Loucy (cell line): ENCODE results near the gene RAPH1.

ENCODE experiments used
- H2AFZ ChIP-seq: fragments of 200-600 bp; sonication (generic); 2 replicates; pipeline ENCODE4 v1.6.0; 2016; ENCODE audit warnings: antibody characterized with exemption, mild to moderate bottlenecking, low read length, moderate library complexity
- H3F3A ChIP-seq: fragments of 200-600 bp; 2 replicates; pipeline ENCODE4 v1.6.0; 2016; ENCODE audit warnings: antibody characterized with exemption, low read depth, mild to moderate bottlenecking
- H3K27me3 ChIP-seq: fragments of 200-600 bp; sonication (generic); 2 replicates; pipeline ENCODE4 v1.6.1; 2014; ENCODE audit warnings: low read length, mild to moderate bottlenecking; ENCODE audit not compliant: insufficient read depth, poor library complexity, severe bottlenecking
- H3K36me3 ChIP-seq: fragments of 200-600 bp; sonication (generic); 2 replicates; pipeline ENCODE4 v1.6.1; 2016; ENCODE audit warnings: low read length; ENCODE audit not compliant: insufficient read depth
- H3K4me1 ChIP-seq: fragments of 200-600 bp; sonication (generic); 2 replicates; pipeline ENCODE4 v1.5.1; 2014; ENCODE audit warnings: low read length, mild to moderate bottlenecking; ENCODE audit not compliant: insufficient read depth, poor library complexity, severe bottlenecking
- H3K4me2 ChIP-seq: fragments of 200-600 bp; sonication (generic); 2 replicates; pipeline ENCODE4 v1.6.0; 2014; ENCODE audit warnings: antibody characterized with exemption, low read length, low read depth, mild to moderate bottlenecking; ENCODE audit not compliant: poor library complexity, severe bottlenecking
- H3K4me3 ChIP-seq: fragments of 200-600 bp; sonication (generic); 2 replicates; pipeline ENCODE4 v1.5.1; 2014; ENCODE audit warnings: low read length, mild to moderate bottlenecking, mixed read lengths; ENCODE audit not compliant: poor library complexity, severe bottlenecking
- H3K79me2 ChIP-seq: fragments of 200-600 bp; sonication (generic); 2 replicates; pipeline ENCODE4 v1.6.1; 2014; ENCODE audit warnings: low read length; ENCODE audit not compliant: insufficient read depth
- H3K9ac ChIP-seq: fragments of 200-600 bp; sonication (generic); 2 replicates; pipeline ENCODE4 v1.6.0; 2014; ENCODE audit warnings: mild to moderate bottlenecking, low read depth, low read length, moderate library complexity; ENCODE audit not compliant: poor library complexity, severe bottlenecking
- H3K9me2 ChIP-seq: fragments of 200-600 bp; sonication (generic); replicated peaks from 2 replicates; pipeline ENCODE4 v1.6.1; 2016; ENCODE audit warnings: low read depth, low read length, mixed read lengths
- H3K9me3 ChIP-seq: fragments of 200-600 bp; sonication (generic); 2 replicates; pipeline ENCODE4 v1.6.1; 2014; ENCODE audit warnings: mild to moderate bottlenecking, antibody characterized with exemption, low read length, low read depth; ENCODE audit not compliant: insufficient read depth
- H4K20me1 ChIP-seq: fragments of 200-600 bp; sonication (generic); 2 replicates; pipeline ENCODE4 v1.6.0; 2014; ENCODE audit warnings: antibody characterized with exemption, low read length, mild to moderate bottlenecking; ENCODE audit not compliant: insufficient read depth, poor library complexity, severe bottlenecking
- EZH2phosphoT487 ChIP-seq: fragments of 200-600 bp; IDR thresholded peaks from 2 replicates; pipeline ENCODE4 v1.6.1; 2018; ENCODE audit warnings: antibody characterized with exemption, mild to moderate bottlenecking, moderate library complexity, borderline replicate concordance
- TF ChIP-seq, protein P1 (sequence below): fragments of 200-600 bp; sonication (generic); conservative IDR thresholded peaks from 2 replicates; pipeline ENCODE4 v1.5.1; 2014; ENCODE audit warnings: mild to moderate bottlenecking, antibody characterized with exemption, low read length

Gene RAPH1

DNA sequence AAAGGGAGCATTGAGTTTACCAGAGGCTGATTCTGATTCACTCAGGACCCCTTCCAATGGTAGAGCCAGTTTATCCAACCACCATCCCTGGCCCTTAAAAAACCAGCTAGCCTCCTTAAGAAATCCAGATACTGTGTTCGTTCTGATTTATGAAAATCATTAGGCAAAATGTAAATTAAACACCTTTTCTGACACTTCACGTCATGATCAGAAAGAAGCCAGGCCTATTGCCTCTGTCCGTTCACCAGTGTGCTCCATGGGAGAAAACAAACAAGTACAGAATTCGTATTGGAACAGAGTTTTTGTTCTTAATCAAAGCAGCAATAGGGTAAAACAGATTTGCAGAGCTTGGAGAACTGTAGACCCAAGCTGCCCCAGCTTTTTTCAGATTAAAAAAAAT is 31.1 kb upstream of the RAPH1 start:
- Histone ChIP-seq H3K79me2 (no peaks in the 10 kb centered on the region), H3K9me3 (no peaks in the 10 kb centered on the region), H3K4me1 (no peaks in the 10 kb centered on the region), H3K9ac (no peak overlapping the region), H3K36me3 (no peaks in the 10 kb centered on the region), H4K20me1 (no peaks in the 10 kb centered on the region), H3K4me3 (no peak overlapping the region), H3K27me3 (no peaks in the 10 kb centered on the region), H3K4me2 (no peak overlapping the region), H3K9me2 (no peaks in the 10 kb centered on the region), H3F3A (no peaks in the 10 kb centered on the region), H2AFZ (no peak overlapping the region)
- TF ChIP-seq EZH2phosphoT487, result no peak
- TF ChIP-seq, protein P1, sequence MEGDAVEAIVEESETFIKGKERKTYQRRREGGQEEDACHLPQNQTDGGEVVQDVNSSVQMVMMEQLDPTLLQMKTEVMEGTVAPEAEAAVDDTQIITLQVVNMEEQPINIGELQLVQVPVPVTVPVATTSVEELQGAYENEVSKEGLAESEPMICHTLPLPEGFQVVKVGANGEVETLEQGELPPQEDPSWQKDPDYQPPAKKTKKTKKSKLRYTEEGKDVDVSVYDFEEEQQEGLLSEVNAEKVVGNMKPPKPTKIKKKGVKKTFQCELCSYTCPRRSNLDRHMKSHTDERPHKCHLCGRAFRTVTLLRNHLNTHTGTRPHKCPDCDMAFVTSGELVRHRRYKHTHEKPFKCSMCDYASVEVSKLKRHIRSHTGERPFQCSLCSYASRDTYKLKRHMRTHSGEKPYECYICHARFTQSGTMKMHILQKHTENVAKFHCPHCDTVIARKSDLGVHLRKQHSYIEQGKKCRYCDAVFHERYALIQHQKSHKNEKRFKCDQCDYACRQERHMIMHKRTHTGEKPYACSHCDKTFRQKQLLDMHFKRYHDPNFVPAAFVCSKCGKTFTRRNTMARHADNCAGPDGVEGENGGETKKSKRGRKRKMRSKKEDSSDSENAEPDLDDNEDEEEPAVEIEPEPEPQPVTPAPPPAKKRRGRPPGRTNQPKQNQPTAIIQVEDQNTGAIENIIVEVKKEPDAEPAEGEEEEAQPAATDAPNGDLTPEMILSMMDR, result no peak

DNA sequence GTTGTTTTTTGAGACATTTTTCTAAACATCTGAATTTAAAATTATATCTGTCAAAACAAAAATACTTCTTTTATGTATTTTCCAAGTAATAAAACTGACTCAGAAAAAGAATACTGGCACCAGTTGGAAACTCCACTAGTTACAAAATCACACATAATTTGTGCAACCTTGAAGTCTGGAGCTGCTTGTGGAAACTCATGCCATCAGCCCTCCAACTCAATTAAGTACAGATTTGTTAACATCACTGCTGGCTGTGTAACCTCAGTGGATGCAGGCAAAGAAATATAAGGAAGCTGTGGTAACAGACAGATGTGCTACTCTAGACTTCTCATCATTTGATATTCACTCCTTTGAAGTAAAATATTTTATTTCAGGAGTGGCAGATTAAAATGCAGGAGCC is 30.0 kb upstream of the RAPH1 start:
- TF ChIP-seq EZH2phosphoT487, result no peak
- TF ChIP-seq, protein P1, result no peak
- H2AFZ ChIP-seq, result no peak overlapping the region

DNA sequence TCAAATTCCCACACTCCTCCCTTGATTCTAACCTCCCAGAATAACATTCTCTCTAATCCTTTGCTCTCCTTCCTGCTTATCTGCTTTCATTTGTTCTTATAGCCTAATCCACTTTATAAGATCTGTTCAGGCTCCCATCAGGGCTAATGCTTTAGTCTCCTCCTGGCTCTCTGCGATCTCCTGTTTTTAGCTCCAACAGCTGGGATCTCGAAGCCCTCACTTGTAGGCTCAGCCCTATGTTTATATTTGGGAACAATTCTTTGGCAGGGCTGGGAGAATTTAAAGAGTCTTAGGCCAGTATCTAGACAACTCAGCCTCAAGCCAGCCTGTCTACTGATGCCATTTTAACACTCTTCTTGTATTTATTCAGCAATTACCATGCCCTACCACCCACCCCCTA is 27.2 kb upstream of the RAPH1 start:
- no peaks in the 10 kb centered on the region for H3F3A ChIP-seq
- H3K36me3 ChIP-seq, result no peaks in the 10 kb centered on the region
- H3K9me2 ChIP-seq, result no peaks in the 10 kb centered on the region
- no peak overlapping the region for H2AFZ ChIP-seq
- H3K79me2 ChIP-seq, result no peaks in the 10 kb centered on the region
- no peak overlapping the region for H3K9ac ChIP-seq
- no peaks in the 10 kb centered on the region for H3K4me1 ChIP-seq
- TF ChIP-seq, protein P1, result no peak
- TF ChIP-seq EZH2phosphoT487, result no peak
- no peaks in the 10 kb centered on the region for H4K20me1 ChIP-seq
- H3K4me2 ChIP-seq, result no peak overlapping the region
- H3K27me3 ChIP-seq, result no peaks in the 10 kb centered on the region
- H3K9me3 ChIP-seq, result no peaks in the 10 kb centered on the region
- no peak overlapping the region for H3K4me3 ChIP-seq

More for the DNA sequence above, 30.0 kb upstream of the RAPH1 start:
- Histone ChIP-seq H3K9ac (no peak overlapping the region), H3K79me2 (no peaks in the 10 kb centered on the region), H3K4me1 (no peaks in the 10 kb centered on the region), H4K20me1 (no peaks in the 10 kb centered on the region), H3F3A (no peaks in the 10 kb centered on the region), H3K9me2 (no peaks in the 10 kb centered on the region), H3K9me3 (no peaks in the 10 kb centered on the region), H3K4me2 (no peak overlapping the region), H3K4me3 (no peak overlapping the region), H3K36me3 (no peaks in the 10 kb centered on the region), H3K27me3 (no peaks in the 10 kb centered on the region)
